ENCODE measurements around the gene MAST4. TPM values are rescaled to one million over a fixed set of nuclear protein-coding genes. Genes with fewer than 3 reads are reported as not detected.

Gene MAST4
- total and polyA plus RNA-seq, 2 of the 8 experiments (the other 6 are each of a cell fraction or from before 2014, with no cell fraction given): 1.5 to 2.6 TPM

- no peak overlapping the region for H3K56ac ChIP-seq (replicated peaks; ENCODE audit: insufficient read length, low read depth, low read length)
- H3K36me3 ChIP-seq (ENCODE audit: control insufficient read depth in 2 of 4, insufficient read depth in 4 of 4, low read length in 3 of 4): no peaks in the 10 kb centered on the region
- peaks cover 0 to 2% (median 0%) of the 10 kb centered on the region in 4 experiments; a peak in 1 of 7 replicates for H3K4me1 ChIP-seq (replicated peaks in 1 of 4; ENCODE audit: control insufficient read depth in 3 of 4, insufficient read depth in 4 of 4, low read length in 3 of 4)
- H3K4ac ChIP-seq (replicated peaks; ENCODE audit: insufficient read length, low read depth, low read length): no peak overlapping the region
- POLR2A ChIA-PET (ENCODE audit: partially characterized antibody): no interaction called here
- no peaks in the 10 kb centered on the region for H3K23me2 ChIP-seq (ENCODE audit: low read depth, low read length)
- no peak overlapping the region for H3K9ac ChIP-seq (replicated peaks in 1 of 4; ENCODE audit: extremely low read depth in 1 of 4, low read depth in 3 of 4, low read length in 3 of 4)
- no peaks in the 10 kb centered on the region for H3K79me2 ChIP-seq (ENCODE audit: control insufficient read depth in 1 of 2, insufficient read depth in 2 of 2, low read length in 2 of 2)
- no peaks in the 10 kb centered on the region for H3K79me1 ChIP-seq (ENCODE audit: low read depth, low read length)
- H3K27ac ChIP-seq (ENCODE audit: low read depth, low read length): no peak overlapping the region
- H2BK5ac ChIP-seq (ENCODE audit: low read depth, low read length): no peak overlapping the region
- H4K20me1 ChIP-seq (replicated peaks in 1 of 2; ENCODE audit: control insufficient read depth in 1 of 2, insufficient read depth in 2 of 2, low read length in 2 of 2): no peaks in the 10 kb centered on the region
- no peak overlapping the region for H2BK20ac ChIP-seq (ENCODE audit: low read length)
- no peak overlapping the region for H3K18ac ChIP-seq (ENCODE audit: extremely low read depth, low read length)
- no peak overlapping the region for H3K4me3 ChIP-seq (ENCODE audit: extremely low read depth in 1 of 4, insufficient read depth in 2 of 4, low read depth in 3 of 4, low read length in 4 of 4)
- H4K5ac ChIP-seq (ENCODE audit: insufficient read length, low read depth, low read length): no peak overlapping the region
- H3K23ac ChIP-seq (ENCODE audit: insufficient read length): no peak overlapping the region
- no peak for TF ChIP-seq BACH1 (IDR thresholded peaks at IDR 0.05; ENCODE audit: low read length)
- TF ChIP-seq HDAC2 (IDR thresholded peaks at IDR 0.05; ENCODE audit: borderline replicate concordance in 1 of 2, low read depth in 2 of 2, low read length in 2 of 2): no peak
- no peak for TF ChIP-seq SP2 (IDR thresholded peaks at IDR 0.05; ENCODE audit: low read length)
- H4K8ac ChIP-seq (ENCODE audit: extremely low read depth, insufficient read depth, low read length): no peak overlapping the region
- H2BK120ac ChIP-seq (replicated peaks; ENCODE audit: low read depth, low read length): no peak overlapping the region
- H2AFZ ChIP-seq (ENCODE audit: low read length): no peak overlapping the region
- FAIRE-seq: no peak
- no peak overlapping the region for H2AK5ac ChIP-seq (ENCODE audit: low read depth, low read length)
- no peak overlapping the region for H3K4me2 ChIP-seq (ENCODE audit: insufficient read depth in 1 of 2, low read depth in 2 of 2, low read length in 2 of 2)
- DNase-seq (ENCODE audit: low read depth in 1 of 2, low spot score in 2 of 2): no peak
- H3K14ac ChIP-seq (ENCODE audit: insufficient read length): no peak overlapping the region
- no peaks in the 10 kb centered on the region for H3K9me3 ChIP-seq (ENCODE audit: insufficient read depth in 2 of 2, low read depth in 1 of 2, low read length in 1 of 2)
- H2BK12ac ChIP-seq (ENCODE audit: low read depth, low read length): no peak overlapping the region
- H3K27me3 ChIP-seq (replicated peaks in 1 of 4; ENCODE audit: control insufficient read depth in 3 of 4, extremely low read depth in 1 of 4, insufficient read depth in 3 of 4, low read length in 3 of 4): no peaks in the 10 kb centered on the region
- H4K91ac ChIP-seq (replicated peaks; ENCODE audit: insufficient read length, low read length): no peak overlapping the region
- CTCF ChIA-PET (ENCODE audit: partially characterized antibody): no interaction called here
- no peak overlapping the region for H2BK15ac ChIP-seq (ENCODE audit: low read length)
Observed at GRCh38 chr5:67021521-67021920, 425.3 kb downstream of the MAST4 start.

Measured in H1 (cell line).